NCI-H774 (cell line): ENCODE measurements around the gene HNRNPC.
A peak's percentile ranks its signal among the peaks of the same experiment; 100 is the strongest.
"Not testable (repeated sequence)": the region's sequence is repeated elsewhere in the genome, so short reads cannot be mapped to it uniquely, and the experiment has no call there.

Source experiments
- DNase-seq: peaks from one replicate; lab custom pipeline; 2025; lab: John Stamatoyannopoulos, UW

The HNRNPC gene

GRCh38 chr14:21191809-21192446 is 77.3 kb downstream of the HNRNPC start:
- peak; percentile 88 for DNase-seq

GRCh38 chr14:21191261-21191808 is 77.9 kb downstream of the HNRNPC start:
- DNase-seq: no peak

- no peak for DNase-seq
These were observed 83.8 kb downstream of the HNRNPC start for GRCh38 chr14:21185491-21185890.

- no peak for DNase-seq
These were observed 85.0 kb downstream of the HNRNPC start for GRCh38 chr14:21184254-21184653.

- no peak for DNase-seq
These were observed 87.1 kb downstream of the HNRNPC start for GRCh38 chr14:21182166-21182565.

DNA sequence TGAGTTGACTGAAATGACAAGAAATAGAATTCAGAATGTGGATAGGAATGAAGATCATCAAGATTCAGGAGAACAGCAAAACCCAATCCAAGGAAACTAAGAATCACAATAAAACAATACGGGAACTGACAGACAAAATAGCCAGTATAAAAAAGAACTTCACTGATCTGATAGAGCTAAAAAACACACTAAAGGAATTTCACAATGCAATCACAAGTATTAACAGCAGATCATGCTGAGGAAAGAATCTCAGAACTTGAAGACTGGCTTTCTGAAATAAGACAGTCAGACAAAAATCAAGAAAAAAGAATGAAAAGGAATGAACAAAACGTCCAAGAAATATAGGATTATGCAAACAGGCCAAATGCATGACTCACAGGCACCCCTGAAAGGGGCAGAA is 98.1 kb downstream of the HNRNPC start:
- no peak for DNase-seq

- DNase-seq: no peak
These were observed 99.7 kb downstream of the HNRNPC start for GRCh38 chr14:21169573-21169972.

- no peak for DNase-seq
These were observed 101.2 kb downstream of the HNRNPC start for GRCh38 chr14:21168055-21168454.

DNA sequence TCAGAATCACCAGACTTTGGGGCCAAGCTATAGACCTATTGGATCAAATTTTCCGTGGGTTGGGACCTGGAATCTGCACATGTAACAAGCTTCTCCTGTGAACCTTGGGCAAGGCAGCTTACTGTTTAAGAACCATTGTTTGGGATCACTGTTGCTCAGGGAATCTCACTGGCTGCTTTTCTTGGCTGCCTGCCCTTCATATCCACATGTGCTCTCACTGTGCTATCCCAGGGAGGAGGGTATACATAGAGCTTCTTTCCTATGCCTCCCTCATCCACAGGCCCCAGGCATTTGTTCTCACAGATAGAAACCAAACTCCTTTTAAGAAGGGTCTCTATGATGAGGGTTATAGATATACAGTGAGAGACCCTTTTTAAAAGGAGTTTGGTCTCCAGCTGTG is 103.6 kb downstream of the HNRNPC start:
- DNase-seq: not testable (repeated sequence)

GRCh38 chr14:21165002-21165605 is 104.1 kb downstream of the HNRNPC start:
- not testable (repeated sequence) for DNase-seq

DNA sequence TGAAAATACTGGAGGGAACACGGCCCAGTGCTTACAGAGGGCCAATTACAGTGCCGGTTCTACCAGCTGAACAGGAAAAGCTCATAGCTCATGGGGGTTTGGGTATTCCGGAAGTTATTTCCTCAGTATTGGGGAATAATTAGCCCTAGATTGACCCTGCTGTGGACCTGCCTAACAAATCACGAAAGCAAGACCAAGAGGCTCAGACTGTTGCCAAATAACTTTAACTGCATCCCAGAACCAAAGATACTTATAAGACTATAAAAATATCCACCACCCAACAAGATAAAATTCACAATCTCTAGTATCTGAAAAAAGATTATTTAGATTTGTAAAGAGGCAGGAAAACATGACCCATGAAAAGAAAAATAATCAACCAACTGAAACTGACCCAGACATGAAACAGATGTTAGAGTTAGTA is 105.4 kb downstream of the HNRNPC start:
- no peak for DNase-seq

DNA sequence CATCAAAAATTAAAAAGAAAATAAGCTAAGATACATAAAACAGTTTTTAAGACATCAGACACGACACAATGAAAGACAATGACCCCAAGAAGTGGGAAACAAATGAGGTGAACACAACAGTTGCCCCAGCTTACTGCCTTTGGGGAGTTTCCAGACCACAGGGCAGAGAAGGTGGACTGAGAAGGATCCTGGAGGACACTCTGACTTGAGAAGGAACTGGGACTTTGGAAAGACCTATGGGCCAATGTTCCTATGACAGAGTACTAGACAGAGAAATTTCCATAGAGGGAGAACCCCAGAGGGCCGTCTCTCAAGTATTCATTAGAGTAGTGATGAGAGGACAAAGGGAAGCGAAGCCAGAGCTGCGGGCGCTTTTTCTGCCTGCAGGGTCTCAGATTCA is 107.2 kb downstream of the HNRNPC start:
- no peak for DNase-seq

- no peak for DNase-seq
These were observed 109.1 kb downstream of the HNRNPC start for GRCh38 chr14:21160061-21160610.
